GM18526 (cell line): ENCODE measurements around the gene DCLRE1B.

Experiments
- POLR2A ChIP-seq: IDR thresholded peaks from 3 replicates; pipeline ENCODE4 v1.6.1; 2011; ENCODE audit not compliant: insufficient read length; ENCODE audit errors: extremely low read depth

The DCLRE1B gene

DNA sequence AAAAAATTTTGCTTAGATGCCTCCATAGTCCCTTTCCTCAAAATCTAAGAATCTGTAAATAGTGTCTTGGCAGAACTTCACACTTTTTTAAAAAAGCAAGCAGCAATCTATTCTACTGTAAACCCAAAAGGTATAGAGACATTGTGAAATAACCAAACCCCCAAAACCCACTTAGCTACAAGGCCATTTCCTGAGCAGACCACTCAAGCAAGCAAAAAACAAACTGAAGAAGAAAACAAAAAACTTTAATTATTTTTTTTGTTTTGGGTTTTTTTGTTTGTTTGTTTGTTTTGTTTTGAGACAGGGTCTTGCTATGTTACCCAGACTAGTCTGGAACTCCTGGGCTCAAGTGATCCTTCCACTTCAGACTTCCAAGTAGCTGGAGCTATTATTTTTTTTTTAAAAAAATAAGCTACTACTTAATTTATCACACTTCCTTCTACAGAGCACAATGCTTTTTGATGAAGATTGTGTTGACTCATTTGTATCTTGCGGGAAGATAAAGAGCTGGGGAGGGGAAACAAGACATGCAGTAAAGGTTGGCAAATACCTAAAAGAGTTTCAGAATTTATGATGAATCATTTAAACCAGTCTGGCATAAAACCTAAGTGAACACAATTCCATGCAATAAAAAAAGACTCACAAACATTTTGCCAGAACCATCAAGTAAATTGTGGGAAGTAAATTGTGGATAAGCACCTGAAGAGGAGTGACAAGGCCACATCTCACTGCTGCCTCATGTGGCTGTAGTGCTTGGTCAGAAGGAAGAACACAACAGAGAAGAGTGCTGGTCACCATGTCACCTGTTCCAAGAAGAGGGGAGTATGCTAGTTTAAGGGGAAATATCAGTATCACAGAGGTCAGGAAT lies 30.9 kb upstream of the DCLRE1B start:
- TF ChIP-seq POLR2A: no peak

- TF ChIP-seq POLR2A: no peak
Measured at GRCh38 chr1:113875714-113876113, 29.4 kb upstream of the DCLRE1B start.

DNA sequence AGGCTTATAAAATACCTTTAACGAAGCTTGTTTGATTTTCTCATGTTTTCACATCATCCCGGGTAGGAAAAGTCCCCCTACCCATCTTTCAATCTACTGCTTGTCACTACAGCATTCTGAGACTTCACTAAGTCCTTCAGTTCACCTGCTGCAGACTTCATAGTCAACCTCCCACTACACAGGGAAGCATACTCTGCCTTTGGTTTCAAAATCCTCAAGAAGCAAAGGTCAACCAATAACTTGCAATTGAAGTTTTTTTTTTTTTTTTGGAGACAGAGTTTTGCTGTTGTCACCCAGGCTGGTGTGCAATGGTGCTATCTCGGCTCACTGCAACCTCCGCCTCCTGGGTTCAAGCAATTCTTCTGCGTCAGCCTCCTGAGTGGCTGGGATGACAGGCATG lies 28.9 kb upstream of the DCLRE1B start:
- TF ChIP-seq POLR2A: no peak

- no peak for TF ChIP-seq POLR2A
Measured at GRCh38 chr1:113879739-113880038, 25.4 kb upstream of the DCLRE1B start.

- no peak for TF ChIP-seq POLR2A
Measured at GRCh38 chr1:113881661-113882060, 23.5 kb upstream of the DCLRE1B start.

GRCh38 chr1:113886417-113887401 lies 18.4 kb upstream of the DCLRE1B start:
- TF ChIP-seq POLR2A: no peak

DNA sequence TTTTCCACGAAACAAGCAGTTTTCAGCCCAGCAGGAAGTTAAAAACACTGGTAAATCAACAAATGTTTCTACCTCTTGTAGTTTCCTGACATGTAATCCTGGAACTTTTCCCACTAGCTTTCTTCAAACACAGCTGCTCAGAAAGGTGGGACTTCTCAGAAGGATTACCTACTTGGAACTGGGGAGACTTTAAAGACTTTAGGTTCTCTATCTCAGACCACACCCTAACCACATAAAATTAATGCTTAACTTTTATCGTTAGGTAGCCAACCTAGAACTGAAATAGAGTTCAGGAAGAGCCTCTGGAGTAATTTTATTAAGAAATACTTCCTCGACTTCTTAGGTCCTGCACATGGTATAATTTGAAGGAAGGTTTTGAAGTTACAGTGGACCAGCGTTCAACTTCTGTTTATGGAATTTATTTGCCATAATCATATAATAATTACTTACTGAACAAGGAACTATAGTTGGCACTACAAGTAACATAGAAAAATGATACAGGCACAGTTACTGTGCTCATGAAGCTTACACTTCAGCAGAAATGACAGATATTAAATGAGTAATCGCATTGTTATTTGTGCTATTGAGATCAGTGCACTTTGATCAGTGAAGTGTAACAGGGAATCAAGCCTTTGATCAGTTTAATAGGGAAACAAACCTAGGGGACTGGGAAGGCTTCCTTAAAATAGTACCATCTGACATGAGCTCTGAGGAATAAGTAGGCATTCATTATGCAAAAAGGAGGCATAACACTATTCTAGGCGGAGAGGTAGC lies 17.5 kb upstream of the DCLRE1B start, which contains the start of gene BCL2L15:
BCL2L15 (minus strand) TSS at position 180 of the 774 bp plus-strand sequence. CDS start 206 bp downstream, outside the sequence.
- no peak for TF ChIP-seq POLR2A

DNA sequence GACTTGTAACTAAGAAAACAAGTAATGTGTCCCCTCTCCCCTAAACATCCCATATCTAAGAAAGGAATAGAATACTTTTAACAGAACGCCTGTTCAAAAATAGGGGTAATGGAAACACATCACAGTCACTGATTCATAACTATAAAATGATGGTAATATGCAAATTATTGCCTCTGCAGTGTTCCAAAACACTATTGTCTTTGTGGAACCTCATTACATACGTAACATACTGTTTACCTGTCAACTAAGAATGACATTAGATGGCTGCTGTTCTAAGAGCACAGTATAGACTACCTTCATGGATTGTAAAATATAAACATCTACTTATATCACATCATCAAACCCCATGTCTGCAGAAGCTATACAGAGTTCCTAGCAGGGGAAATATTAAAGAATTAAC lies 14.3 kb upstream of the DCLRE1B start:
- TF ChIP-seq POLR2A: no peak

GRCh38 chr1:113891631-113892220 lies 13.4 kb upstream of the DCLRE1B start:
- no peak for TF ChIP-seq POLR2A

DNA sequence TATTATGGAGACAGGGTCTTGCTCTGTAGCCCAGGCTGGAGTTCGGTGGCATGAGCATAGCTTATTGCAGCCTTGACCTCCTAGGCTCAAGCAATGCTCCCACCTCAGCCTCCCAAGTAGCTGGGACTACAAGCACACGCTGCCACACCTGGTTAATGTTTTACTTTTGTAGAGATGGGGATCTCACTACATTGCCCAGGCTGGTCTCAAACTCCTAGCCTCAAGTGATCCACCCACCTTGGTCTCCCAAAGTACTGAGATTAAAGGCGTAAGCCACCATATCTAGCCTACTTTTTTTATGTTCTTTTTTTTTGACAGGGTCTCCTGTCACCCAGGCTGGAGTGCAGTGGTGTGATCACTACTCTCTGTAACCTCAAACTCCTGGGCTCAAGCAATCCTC lies 11.9 kb upstream of the DCLRE1B start:
- no peak for TF ChIP-seq POLR2A

GRCh38 chr1:113895098-113895497 lies 10.0 kb upstream of the DCLRE1B start:
- TF ChIP-seq POLR2A: no peak

GRCh38 chr1:113895961-113896360 lies 9.2 kb upstream of the DCLRE1B start:
- no peak for TF ChIP-seq POLR2A

- TF ChIP-seq POLR2A: no peak
Measured at GRCh38 chr1:113898241-113898814, 6.8 kb upstream of the DCLRE1B start.

- no peak for TF ChIP-seq POLR2A
Measured at GRCh38 chr1:113899111-113899510, 6.0 kb upstream of the DCLRE1B start.

GRCh38 chr1:113901191-113901590 lies 3.9 kb upstream of the DCLRE1B start:
- no peak for TF ChIP-seq POLR2A
